Fibroblast of lung (primary cell): ENCODE measurements around the gene SELENBP1. TPM values are rescaled to one million over a fixed set of nuclear protein-coding genes. Genes with fewer than 3 reads are reported as not detected.

Experiments used
- DNase-seq, 2 donors: peaks; one replicate each; pipeline versions ENCODE4 v3.0.0 to v3.0.0-alpha.2; 2010; ENCODE audit warnings: low read depth in 2 of 2
- H2AFZ ChIP-seq: 2 replicates; pipeline ENCODE4 v1.5.1; 2012; ENCODE audit warnings: low read length, control low read depth, inconsistent platforms
- H3K27ac ChIP-seq: 2 replicates; pipeline ENCODE4 v1.5.1; 2011; ENCODE audit warnings: low read length, control low read depth; ENCODE audit not compliant: insufficient read depth
- H3K27me3 ChIP-seq: 2 replicates; pipeline ENCODE4 v1.5.1; 2011; ENCODE audit warnings: mild to moderate bottlenecking, low read length; ENCODE audit not compliant: control insufficient read depth, insufficient read depth
- H3K36me3 ChIP-seq: 2 replicates; pipeline ENCODE4 v1.5.1; 2011; ENCODE audit warnings: low read length; ENCODE audit not compliant: control insufficient read depth, insufficient read depth
- H3K4me1 ChIP-seq: 2 replicates; pipeline ENCODE4 v1.5.1; 2011; ENCODE audit warnings: low read length; ENCODE audit not compliant: control insufficient read depth, insufficient read depth; ENCODE audit errors: extremely low read depth
- H3K4me2 ChIP-seq: 2 replicates; pipeline ENCODE4 v1.5.1; 2011; ENCODE audit warnings: low read length, control low read depth; ENCODE audit not compliant: insufficient read depth; ENCODE audit errors: extremely low read depth
- H3K4me3 ChIP-seq, 4 experiments: fragments of 200-600 bp in 1 of 4; sonication (generic) in 1 of 4; replicated peaks in 1 of 4; 2 replicates each; pipeline ENCODE4 v1.5.1; 2011 to 2016; ENCODE audit warnings: low read length in 4 of 4, low read depth in 3 of 4, mild to moderate bottlenecking in 3 of 4, control low read depth in 2 of 4, inconsistent platforms in 1 of 4, mixed read lengths in 1 of 4; ENCODE audit not compliant: insufficient read depth in 1 of 4; ENCODE audit errors: control extremely low read depth in 1 of 4
- H3K79me2 ChIP-seq: 2 replicates; pipeline ENCODE4 v1.5.1; 2012; ENCODE audit warnings: mild to moderate bottlenecking, low read length, inconsistent platforms; ENCODE audit not compliant: control insufficient read depth, insufficient read depth
- H3K9ac ChIP-seq: 2 replicates; pipeline ENCODE4 v1.5.1; 2011; ENCODE audit warnings: mild to moderate bottlenecking, low read length, control low read depth; ENCODE audit not compliant: insufficient read depth
- H3K9me3 ChIP-seq: 2 replicates; pipeline ENCODE4 v1.5.1; 2012; ENCODE audit warnings: low read depth, low read length; ENCODE audit not compliant: control insufficient read depth, insufficient read depth
- H4K20me1 ChIP-seq: 2 replicates; pipeline ENCODE4 v1.5.1; 2011; ENCODE audit warnings: low read length; ENCODE audit not compliant: control insufficient read depth, insufficient read depth; ENCODE audit errors: extremely low read depth
- CTCF ChIP-seq, 2 donors: IDR thresholded peaks in 1 of 2; conservative IDR thresholded peaks in 1 of 2; 1 replicate in 1 of 2; 2 replicates in 1 of 2; pipeline ENCODE4 v1.5.1; 2011 to 2012; ENCODE audit warnings: low read length in 2 of 2, control low read depth in 1 of 2, inconsistent platforms in 1 of 2, low read depth in 1 of 2, mild to moderate bottlenecking in 1 of 2
- EZH2 ChIP-seq: IDR thresholded peaks from 2 replicates; pipeline ENCODE4 v1.5.1; 2012; ENCODE audit warnings: low read length, control low read depth, mild to moderate bottlenecking; ENCODE audit errors: missing control alignments
- polyA plus RNA-seq, 2 donors: library from polyadenylated mRNA; depleted of rRNA in 1 of 2; stranded (reverse) in 1 of 2; unstranded in 1 of 2; fragments of >200 nt; gene quantifications; 2 replicates each; pipeline ENCODE4 v1.2.1, GENCODE V29; 2011 to 2012; ENCODE audit warnings: missing spikeins in 1 of 2
- total RNA-seq: library from RNA; depleted of rRNA; stranded (reverse); fragments of >200 nt; gene quantifications from 2 replicates; pipeline ENCODE4 v1.2.1, GENCODE V29; 2014

The SELENBP1 gene
- total and polyA plus RNA-seq, 2 donors (not counting 1 experiment from before 2014, with no cell fraction given), result 65.9 to 85.4 TPM

- H4K20me1 ChIP-seq, result peaks cover 2% of the 10 kb centered on the region
- no peak for TF ChIP-seq EZH2
- no peak for TF ChIP-seq CTCF (conservative IDR thresholded peaks at IDR 0.05 in 1 of 2, IDR thresholded peaks at IDR 0.05 in 1 of 2; ENCODE audit: low read depth in 1 of 2, low read length in 2 of 2)
Observed at GRCh38 chr1:151403612-151404011, 31.1 kb upstream of the SELENBP1 start.

GRCh38 chr1:151402764-151403163, 30.3 kb upstream of the SELENBP1 start:
- no peak for DNase-seq
- no peak overlapping the region for H3K4me3 ChIP-seq
- no peak overlapping the region for H2AFZ ChIP-seq
- H3K9ac ChIP-seq, result no peak overlapping the region
- H3K4me2 ChIP-seq, result no peak overlapping the region
- no peaks in the 10 kb centered on the region for H3K27me3 ChIP-seq
- no peak overlapping the region for H3K27ac ChIP-seq
- H3K36me3 ChIP-seq, result peaks cover 20% of the 10 kb centered on the region
- TF ChIP-seq CTCF (conservative IDR thresholded peaks at IDR 0.05 in 1 of 2, IDR thresholded peaks at IDR 0.05 in 1 of 2; ENCODE audit: low read depth in 1 of 2, low read length in 2 of 2), result no peak
- TF ChIP-seq EZH2, result no peak
- H4K20me1 ChIP-seq, result peaks cover 2% of the 10 kb centered on the region
- no peaks in the 10 kb centered on the region for H3K9me3 ChIP-seq
- peaks cover 8% of the 10 kb centered on the region for H3K4me1 ChIP-seq
- H3K79me2 ChIP-seq, result peaks cover 20% of the 10 kb centered on the region

More at GRCh38 chr1:151403612-151404011, 31.1 kb upstream of the SELENBP1 start:
- Histone ChIP-seq H3K27me3 (no peaks in the 10 kb centered on the region), H3K36me3 (peaks cover 22% of the 10 kb centered on the region), H3K27ac (no peak overlapping the region), H3K9me3 (no peaks in the 10 kb centered on the region), H3K79me2 (peaks cover 20% of the 10 kb centered on the region), H3K4me3 (no peak overlapping the region), H3K4me2 (no peak overlapping the region), H3K4me1 (peaks cover 8% of the 10 kb centered on the region), H3K9ac (no peak overlapping the region), H2AFZ (no peak overlapping the region)
- no peak for DNase-seq

- TF ChIP-seq CTCF (conservative IDR thresholded peaks at IDR 0.05 in 1 of 2, IDR thresholded peaks at IDR 0.05 in 1 of 2; ENCODE audit: low read depth in 1 of 2, low read length in 2 of 2), result no peak
- no peak for TF ChIP-seq EZH2
- Histone ChIP-seq H3K36me3 (peaks cover 20% of the 10 kb centered on the region), H3K4me2 (no peak overlapping the region), H4K20me1 (peaks cover 2% of the 10 kb centered on the region), H3K9me3 (no peaks in the 10 kb centered on the region), H2AFZ (no peak overlapping the region), H3K27ac (no peak overlapping the region), H3K4me1 (peaks cover 8% of the 10 kb centered on the region), H3K79me2 (peaks cover 20% of the 10 kb centered on the region), H3K9ac (no peak overlapping the region), H3K27me3 (no peaks in the 10 kb centered on the region), H3K4me3 (no peak overlapping the region)
- DNase-seq, result no peak
Observed at GRCh38 chr1:151401860-151402259, 29.4 kb upstream of the SELENBP1 start.
